HepG2 (cell line): ENCODE measurements around the gene GATA5. TPM values are rescaled to one million over a fixed set of nuclear protein-coding genes. Genes with fewer than 3 reads are reported as not detected.

Experiments used
- ATAC-seq: fragments of 200-7000 bp; cut with Tn5 transposase; 3 replicates; pipeline ENCODE4 v1.9.1; 2020; ENCODE audit warnings: mild to moderate bottlenecking, moderate library complexity
- BruUV-seq: library from RNA; stranded (reverse); fragments of 400-500 nt; replicated peaks from 2 replicates; lab custom pipeline; 2021; lab: Mats Ljungman, UMichigan
- CTCF ChIA-PET: fragments of 300-600 bp; formaldehyde crosslinking; extraction: SDS; loops from one replicate; lab custom pipeline; 2021; ENCODE audit warnings: low total read pairs, inconsistent platforms, low intra/inter-chr PET ratio; lab: Yijun Ruan, JAX
- POLR2A ChIA-PET: fragments of 350-600 bp; sonication (Branson Sonifier 250); formaldehyde crosslinking; loops from one replicate; lab custom pipeline; 2020; ENCODE audit warnings: antibody characterized with exemption, inconsistent platforms; lab: Yijun Ruan, JAX
- DNase-seq: peaks from one replicate; pipeline ENCODE4 v3.0.0-alpha.2; 2015; ENCODE audit warnings: low spot score
- FAIRE-seq: peaks from 3 replicates; lab custom pipeline; 2011; peaks lifted over from hg19 to GRCh38; lab: Jason Lieb, UNC
- H2AFZ ChIP-seq: one replicate; pipeline ENCODE4 v1.6.1; 2011; ENCODE audit warnings: low read length, inconsistent platforms
- H3K27ac ChIP-seq: fragments of 300-600 bp; 3 replicates; pipeline ENCODE4 v1.8.0; 2011; ENCODE audit warnings: mixed run types, mild to moderate bottlenecking, mixed read lengths, low read length, inconsistent platforms; ENCODE audit not compliant: insufficient read depth; ENCODE audit errors: extremely low read length
- H3K27me3 ChIP-seq, 2 experiments: fragments of 200-600 bp in 1 of 2; 2 replicates in 1 of 2; 3 replicates in 1 of 2; pipeline versions ENCODE4 v1.6.0 to v1.8.0; 2011; ENCODE audit warnings: low read length in 2 of 2, mild to moderate bottlenecking in 2 of 2, moderate library complexity in 2 of 2, inconsistent platforms in 1 of 2; ENCODE audit not compliant: insufficient read depth in 2 of 2, control insufficient read depth in 1 of 2
- H3K36me3 ChIP-seq, 2 experiments: fragments of 200-600 bp in 1 of 2; replicated peaks in 1 of 2; 2 replicates in 1 of 2; 3 replicates in 1 of 2; pipeline versions ENCODE4 v1.5.1 to v1.8.0; 2011; ENCODE audit warnings: low read length in 2 of 2, inconsistent platforms in 1 of 2; ENCODE audit not compliant: insufficient read depth in 2 of 2, control insufficient read depth in 1 of 2
- H3K4me1 ChIP-seq: 2 replicates; pipeline ENCODE4 v1.5.1; 2012; ENCODE audit warnings: low read length, inconsistent platforms; ENCODE audit not compliant: insufficient read depth
- H3K4me2 ChIP-seq: 2 replicates; pipeline ENCODE4 v1.6.0; 2011; ENCODE audit warnings: low read depth, low read length, inconsistent platforms
- H3K4me3 ChIP-seq, 3 experiments: fragments of 200-600 bp in 1 of 3; sonication (generic), shearing (Covaris generic) in 1 of 3; replicated peaks in 1 of 3; 2 replicates each; pipeline ENCODE4 v1.5.1; 2011 to 2016; ENCODE audit warnings: low read length in 3 of 3, inconsistent platforms in 2 of 3, low read depth in 2 of 3, mild to moderate bottlenecking in 2 of 3, control low read depth in 1 of 3, mixed read lengths in 1 of 3; ENCODE audit not compliant: insufficient read depth in 1 of 3
- H3K79me2 ChIP-seq: one replicate; pipeline ENCODE4 v1.6.1; 2011; ENCODE audit warnings: low read length, inconsistent platforms; ENCODE audit not compliant: insufficient read depth
- H3K9ac ChIP-seq: 2 replicates; pipeline ENCODE4 v1.6.0; 2011; ENCODE audit warnings: mild to moderate bottlenecking, low read depth, low read length, inconsistent platforms; ENCODE audit not compliant: insufficient read depth
- H3K9me3 ChIP-seq: 2 replicates; pipeline ENCODE4 v1.5.1; 2012; ENCODE audit warnings: mild to moderate bottlenecking, low read length
- H4K20me1 ChIP-seq: 2 replicates; pipeline ENCODE4 v1.6.0; 2011; ENCODE audit warnings: inconsistent platforms, mild to moderate bottlenecking, low read length, moderate library complexity; ENCODE audit not compliant: insufficient read depth
- DR1 ChIP-seq: sonication (generic); formaldehyde crosslinking; IDR thresholded peaks from 2 replicates; pipeline ENCODE4 v1.8.0; 2021; ENCODE audit warnings: mild to moderate bottlenecking, missing genetic modification reagents, inconsistent platforms
- HIVEP1 ChIP-seq: sonication (generic); formaldehyde crosslinking; IDR thresholded peaks from 2 replicates; pipeline ENCODE4 v1.4.0; 2020; ENCODE audit warnings: mild to moderate bottlenecking, missing genetic modification reagents
- KLF15 ChIP-seq: sonication (generic); formaldehyde crosslinking; IDR thresholded peaks from 2 replicates; pipeline ENCODE4 v1.8.1; 2023; ENCODE audit warnings: borderline replicate concordance, mild to moderate bottlenecking, inconsistent platforms, missing genetic modification reagents, mixed read lengths
- MYC ChIP-seq: sonication (generic); formaldehyde crosslinking; IDR thresholded peaks from 2 replicates; pipeline ENCODE4 v1.9.0; 2021; ENCODE audit warnings: missing genetic modification reagents, borderline replicate concordance
- NFAT5 ChIP-seq: sonication (generic); formaldehyde crosslinking; IDR thresholded peaks from 2 replicates; pipeline ENCODE4 v1.4.0; 2020; ENCODE audit warnings: missing genetic modification reagents
- PCBP1 ChIP-seq: fragments of 200-400 bp; formaldehyde crosslinking; IDR thresholded peaks from 2 replicates; pipeline ENCODE4 v1.6.1; 2017; ENCODE audit warnings: mild to moderate bottlenecking, low read depth, low read length, borderline replicate concordance
- PHF5A ChIP-seq: IDR thresholded peaks from one replicate; pipeline ENCODE4 v1.6.1; 2018; ENCODE audit warnings: low read depth, missing genetic modification reagents; ENCODE audit not compliant: unreplicated experiment
- RXRA ChIP-seq: sonication (generic); formaldehyde crosslinking; IDR thresholded peaks from 2 replicates; pipeline ENCODE4 v1.5.1; 2020; ENCODE audit warnings: missing genetic modification reagents
- ZNF546 ChIP-seq: sonication (generic); formaldehyde crosslinking; conservative IDR thresholded peaks from 2 replicates; pipeline ENCODE4 v1.8.1; 2023; ENCODE audit warnings: mild to moderate bottlenecking, missing genetic modification reagents
- ZNF879 ChIP-seq: sonication (generic); formaldehyde crosslinking; IDR thresholded peaks from 2 replicates; pipeline ENCODE4 v1.8.1; 2023; ENCODE audit warnings: missing genetic modification reagents
- WGBS: methylation state at CpG from one replicate; pipeline ENCODE4 v1.1.6; 2017; ENCODE audit warnings: low lambda C conversion rate; 5-methylcytosine and 5-hydroxymethylcytosine counted together
- in situ Hi-C: cut with HindIII; loops from 2 replicates; pipeline ENCODE4 v1.10.0; 2017; ENCODE audit warnings: low pct_unique_long_range_greater_than_20kb; ENCODE audit not compliant: extremely low pct_ligation_motif_present
- intact Hi-C: fragments of 100-400 bp; cut with micrococcal nuclease; formaldehyde crosslinking; loops from one replicate; pipeline ENCODE4 v1.10.0; 2022; ENCODE audit not compliant: unreplicated experiment
- polyA plus RNA-seq, 8 experiments: library from polyadenylated mRNA; depleted of rRNA in 3 of 8; stranded (reverse) in 7 of 8; unstranded in 1 of 8; fragments of >200 nt; fragmentation: Illumina TruSeq in 4 of 8; extraction: Trizol in 4 of 8; gene quantifications; 2 replicates each; pipeline versions ENCODE4 v1.2.1 to v1.2.3, GENCODE V29; 2011 to 2016; ENCODE audit warnings: low read depth in 4 of 8, missing spikeins in 1 of 8, mixed read lengths in 1 of 8; ENCODE audit not compliant: insufficient read depth in 1 of 8
- total RNA-seq, 5 experiments: library from RNA; depleted of rRNA; stranded (reverse); fragments of >200 nt; fragmentation: Illumina TruSeq; extraction: Trizol; gene quantifications; 2 replicates each; pipeline ENCODE4 v1.2.3, GENCODE V29; 2016; ENCODE audit warnings: low read depth in 1 of 5
- TF ChIP-seq, protein P1 (sequence below): sonication (generic); formaldehyde crosslinking; IDR thresholded peaks from 2 replicates; pipeline ENCODE4 v1.4.0; 2020; ENCODE audit warnings: missing genetic modification reagents
- TF ChIP-seq, protein P2 (sequence below): sonication (generic); formaldehyde crosslinking; IDR thresholded peaks from 2 replicates; pipeline ENCODE4 v1.4.0; 2020; ENCODE audit warnings: missing genetic modification reagents

GATA5 gene
- total and polyA plus RNA-seq, 2 of the 13 experiments (the other 11 are each of a cell fraction or from before 2014, with no cell fraction given): 0.12 to 0.20 TPM

DNA sequence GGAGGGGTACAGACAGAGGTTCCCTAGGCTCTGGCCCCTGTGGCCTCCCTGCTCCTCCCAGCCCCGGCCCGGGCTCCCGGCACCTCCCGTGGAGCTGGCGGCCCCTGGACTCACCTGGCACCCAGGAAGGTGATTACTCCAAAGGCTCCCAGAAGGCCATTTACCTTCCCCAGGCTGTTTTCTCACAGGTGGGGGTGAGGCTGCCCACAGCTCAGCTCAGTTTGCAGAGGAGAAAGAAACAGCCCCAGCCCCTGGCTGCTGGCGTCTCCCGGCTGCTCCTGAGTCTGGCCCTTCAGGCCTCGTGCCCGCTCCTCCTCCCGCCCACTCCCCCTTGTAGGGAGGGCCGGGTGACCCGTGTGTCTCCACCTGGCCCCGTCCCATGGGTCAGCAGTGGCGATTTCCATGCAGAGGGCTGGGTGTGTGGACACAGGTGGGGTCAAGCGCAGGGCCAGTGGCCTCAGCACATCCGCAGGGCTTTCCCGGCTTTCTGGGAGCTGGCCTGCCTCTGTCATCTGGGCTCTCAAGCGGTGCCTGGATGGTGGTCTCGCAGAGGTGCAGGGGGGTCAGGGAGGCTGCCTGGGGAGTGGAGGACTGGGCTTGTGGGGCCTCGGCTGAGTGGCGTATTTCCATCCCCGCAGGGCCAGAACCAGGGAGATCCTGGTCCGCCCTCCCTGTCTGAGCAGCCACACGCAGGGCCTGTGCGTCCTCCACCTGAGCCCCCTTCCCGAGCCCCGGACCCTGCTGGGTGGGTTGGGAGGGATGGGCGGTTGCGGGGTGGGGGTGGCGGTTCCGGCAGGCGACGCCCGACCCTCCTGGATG lies 20.2 kb upstream of the GATA5 start:
- Histone ChIP-seq H4K20me1 (no peaks in the 10 kb centered on the region), H3K79me2 (no peaks in the 10 kb centered on the region), H2AFZ (no peak overlapping the region), H3K4me2 (no peak overlapping the region), H3K9ac (no peak overlapping the region; the same call in 1 of the 2 replicates), H3K27me3 (peaks cover 24 to 70% of the 10 kb centered on the region in 2 experiments), H3K9me3 (no peaks in the 10 kb centered on the region), H3K4me1 (no peaks in the 10 kb centered on the region), H3K27ac (no peak overlapping the region), H3K4me3 (no peak overlapping the region), H3K36me3 (no peaks in the 10 kb centered on the region)
- ChIA-PET CTCF (interaction anchor here (1.3 kb wide), 1 partner anchor 195 kb away, joined by 4 read pairs; no protein-coding TSS in a partner anchor), POLR2A (no interaction called here)
- no peak for FAIRE-seq
- ATAC-seq: peak; percentile 1; the same call in 1 of the 3 replicates
- no TSS peak for BruUV-seq
- DNase-seq: no peak
- 20% methylated on average over 22 of the region's 34 CpGs for WGBS
- intact Hi-C loops (no loop called here), in situ Hi-C loops (no loop called here)
- TF ChIP-seq PCBP1 (0 out of 2 replicates have a peak, but pooled peaks have one; percentile 41), NFAT5 (CRISPR knock-in tag) (peak; percentile 41; the same call in 1 of the 2 replicates), PHF5A (CRISPR knock-in tag) (no peak), DR1 (CRISPR knock-in tag) (peak; percentile 33; the same call in 1 of the 2 replicates), RXRA (CRISPR knock-in tag) (0 out of 2 replicates have a peak, but pooled peaks have one; percentile 3), MYC (CRISPR knock-in tag) (0 out of 2 replicates have a peak, but pooled peaks have one; percentile 4), HIVEP1 (CRISPR knock-in tag) (0 out of 2 replicates have a peak, but pooled peaks have one; percentile 12), KLF15 (CRISPR knock-in tag) (peak; percentile 44; the same call in 1 of the 2 replicates), ZNF546 (CRISPR knock-in tag) (no peak), ZNF879 (CRISPR knock-in tag) (no peak)
- TF ChIP-seq, protein P1, sequence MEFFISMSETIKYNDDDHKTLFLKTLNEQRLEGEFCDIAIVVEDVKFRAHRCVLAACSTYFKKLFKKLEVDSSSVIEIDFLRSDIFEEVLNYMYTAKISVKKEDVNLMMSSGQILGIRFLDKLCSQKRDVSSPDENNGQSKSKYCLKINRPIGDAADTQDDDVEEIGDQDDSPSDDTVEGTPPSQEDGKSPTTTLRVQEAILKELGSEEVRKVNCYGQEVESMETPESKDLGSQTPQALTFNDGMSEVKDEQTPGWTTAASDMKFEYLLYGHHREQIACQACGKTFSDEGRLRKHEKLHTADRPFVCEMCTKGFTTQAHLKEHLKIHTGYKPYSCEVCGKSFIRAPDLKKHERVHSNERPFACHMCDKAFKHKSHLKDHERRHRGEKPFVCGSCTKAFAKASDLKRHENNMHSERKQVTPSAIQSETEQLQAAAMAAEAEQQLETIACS (CRISPR knock-in tag): peak; percentile 24; the same call in 1 of the 2 replicates
- TF ChIP-seq, protein P2, sequence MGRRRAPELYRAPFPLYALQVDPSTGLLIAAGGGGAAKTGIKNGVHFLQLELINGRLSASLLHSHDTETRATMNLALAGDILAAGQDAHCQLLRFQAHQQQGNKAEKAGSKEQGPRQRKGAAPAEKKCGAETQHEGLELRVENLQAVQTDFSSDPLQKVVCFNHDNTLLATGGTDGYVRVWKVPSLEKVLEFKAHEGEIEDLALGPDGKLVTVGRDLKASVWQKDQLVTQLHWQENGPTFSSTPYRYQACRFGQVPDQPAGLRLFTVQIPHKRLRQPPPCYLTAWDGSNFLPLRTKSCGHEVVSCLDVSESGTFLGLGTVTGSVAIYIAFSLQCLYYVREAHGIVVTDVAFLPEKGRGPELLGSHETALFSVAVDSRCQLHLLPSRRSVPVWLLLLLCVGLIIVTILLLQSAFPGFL: peak; percentile 30; the same call in 1 of the 2 replicates
